HG02884 (cell line): Measurements from ENCODE around the gene RPUSD3.
"Not testable (repeated sequence)": the region's sequence is repeated elsewhere in the genome, so short reads cannot be mapped to it uniquely, and the experiment has no call there.

Source experiments
- ATAC-seq: cut with Tn5 transposase; IDR thresholded peaks from one replicate; pipeline ENCODE4 v1.9.1; 2021; ENCODE audit warnings: mild to moderate bottlenecking, moderate library complexity; ENCODE audit not compliant: unreplicated experiment

RPUSD3 gene

GRCh38 chr3:9843715-9844438 lies at the start of gene RPUSD3:
Gene RPUSD3, minus strand, starts transcription at chr3:9844008. Its CDS starts 18 bp downstream, at chr3:9843990.
- peak; percentile 99 for ATAC-seq

- ATAC-seq, result peak; percentile 2
Observed at GRCh38 chr3:9891072-9891622, 47.3 kb upstream of the RPUSD3 start.

GRCh38 chr3:9890249-9891071 lies 46.7 kb upstream of the RPUSD3 start, which contains the start of gene JAGN1:
Gene JAGN1, plus strand, starts transcription at chr3:9890610. Its CDS starts 113 bp downstream, at chr3:9890723.
- peak; percentile 75 for ATAC-seq

GRCh38 chr3:9889405-9889804 lies 45.6 kb upstream of the RPUSD3 start:
- no peak for ATAC-seq

GRCh38 chr3:9888540-9888939 lies 44.7 kb upstream of the RPUSD3 start:
- no peak for ATAC-seq

- ATAC-seq, result no peak
Observed at GRCh38 chr3:9887480-9887879, 43.7 kb upstream of the RPUSD3 start.

GRCh38 chr3:9886328-9886727 lies 42.5 kb upstream of the RPUSD3 start:
- no peak for ATAC-seq

- ATAC-seq, result no peak
Observed at GRCh38 chr3:9884555-9885165, 40.9 kb upstream of the RPUSD3 start.

- ATAC-seq, result no peak
Observed at GRCh38 chr3:9883706-9884554, 40.1 kb upstream of the RPUSD3 start.

- no peak for ATAC-seq
Observed at GRCh38 chr3:9881441-9881840, 37.6 kb upstream of the RPUSD3 start.

GRCh38 chr3:9879830-9880549 lies 36.2 kb upstream of the RPUSD3 start, which contains the start of gene CIDEC:
Gene CIDEC, minus strand, starts transcription at chr3:9880253. Its CDS starts 1,767 bp downstream, at chr3:9878486.
- no peak for ATAC-seq

- ATAC-seq, result no peak
Observed at GRCh38 chr3:9878700-9879099, 34.9 kb upstream of the RPUSD3 start.

GRCh38 chr3:9876991-9877390 lies 33.2 kb upstream of the RPUSD3 start:
- ATAC-seq, result no peak

GRCh38 chr3:9876255-9876654 lies 32.4 kb upstream of the RPUSD3 start:
- not testable (repeated sequence) for ATAC-seq

GRCh38 chr3:9875448-9875847 lies 31.6 kb upstream of the RPUSD3 start:
- ATAC-seq, result no peak

- ATAC-seq, result not testable (repeated sequence)
Observed at GRCh38 chr3:9872067-9872466, 28.3 kb upstream of the RPUSD3 start.

GRCh38 chr3:9870978-9871377 lies 27.2 kb upstream of the RPUSD3 start:
- ATAC-seq, result no peak

GRCh38 chr3:9869955-9870354 lies 26.1 kb upstream of the RPUSD3 start:
- ATAC-seq, result no peak

- no peak for ATAC-seq
Observed at GRCh38 chr3:9867106-9867505, 23.3 kb upstream of the RPUSD3 start.

- no peak for ATAC-seq
Observed at GRCh38 chr3:9866639-9867038, 22.8 kb upstream of the RPUSD3 start.
